Activated naive CD4-positive, alpha-beta T cell treated with anti-CD3 and anti-CD28 coated beads, Interleukin-2, amount 50 U/mL, for 16 hours (primary cell): ENCODE data around the gene C1QB.

Experiments
- DNase-seq: peaks from one replicate; pipeline ENCODE4 v3.0.0-alpha.2; 2020

Gene C1QB

GRCh38 chr1:22636353-22636752 lies 16.7 kb upstream of the C1QB start, which contains the start of gene C1QA:
Gene C1QA (plus strand): TSS chr1:22636628. CDS start chr1:22637617, 989 bp downstream.
- no peak for DNase-seq

GRCh38 chr1:22636927-22637326 lies 16.1 kb upstream of the C1QB start:
- no peak for DNase-seq

- no peak for DNase-seq
Measured at GRCh38 chr1:22637907-22638445, 15.1 kb upstream of the C1QB start.

GRCh38 chr1:22638476-22639234 lies 14.4 kb upstream of the C1QB start:
- no peak for DNase-seq

DNA sequence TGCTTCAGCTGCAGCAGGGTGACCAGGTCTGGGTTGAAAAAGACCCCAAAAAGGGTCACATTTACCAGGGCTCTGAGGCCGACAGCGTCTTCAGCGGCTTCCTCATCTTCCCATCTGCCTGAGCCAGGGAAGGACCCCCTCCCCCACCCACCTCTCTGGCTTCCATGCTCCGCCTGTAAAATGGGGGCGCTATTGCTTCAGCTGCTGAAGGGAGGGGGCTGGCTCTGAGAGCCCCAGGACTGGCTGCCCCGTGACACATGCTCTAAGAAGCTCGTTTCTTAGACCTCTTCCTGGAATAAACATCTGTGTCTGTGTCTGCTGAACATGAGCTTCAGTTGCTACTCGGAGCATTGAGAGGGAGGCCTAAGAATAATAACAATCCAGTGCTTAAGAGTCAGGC lies 13.8 kb upstream of the C1QB start:
- no peak for DNase-seq

- no peak for DNase-seq
Measured at GRCh38 chr1:22641247-22641646, 11.8 kb upstream of the C1QB start.

GRCh38 chr1:22641906-22642636 lies 11.0 kb upstream of the C1QB start:
- DNase-seq: peak; percentile 75

DNA sequence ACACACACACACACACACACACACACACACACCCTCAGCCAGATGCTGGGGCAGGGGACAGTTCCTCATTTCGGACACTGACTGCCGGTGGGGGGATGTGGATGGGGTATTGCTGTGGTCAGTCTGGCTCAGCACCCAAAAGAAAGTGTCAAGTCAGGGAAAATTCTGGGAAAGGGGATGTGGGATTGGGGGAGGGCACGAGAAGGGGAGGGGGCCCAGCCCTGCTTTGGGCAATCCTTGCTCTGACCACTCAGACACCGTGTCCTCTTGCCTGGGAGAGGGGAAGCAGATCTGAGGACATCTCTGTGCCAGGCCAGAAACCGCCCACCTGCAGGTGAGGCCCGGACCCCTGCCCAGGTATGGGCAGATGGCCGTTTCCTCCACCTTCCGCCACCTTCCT lies 9.7 kb upstream of the C1QB start, which contains the start of gene C1QC:
C1QC (plus strand) TSS at position 253 of the 400 bp plus-strand sequence. CDS start 391 bp downstream, outside the sequence.
- DNase-seq: no peak

DNA sequence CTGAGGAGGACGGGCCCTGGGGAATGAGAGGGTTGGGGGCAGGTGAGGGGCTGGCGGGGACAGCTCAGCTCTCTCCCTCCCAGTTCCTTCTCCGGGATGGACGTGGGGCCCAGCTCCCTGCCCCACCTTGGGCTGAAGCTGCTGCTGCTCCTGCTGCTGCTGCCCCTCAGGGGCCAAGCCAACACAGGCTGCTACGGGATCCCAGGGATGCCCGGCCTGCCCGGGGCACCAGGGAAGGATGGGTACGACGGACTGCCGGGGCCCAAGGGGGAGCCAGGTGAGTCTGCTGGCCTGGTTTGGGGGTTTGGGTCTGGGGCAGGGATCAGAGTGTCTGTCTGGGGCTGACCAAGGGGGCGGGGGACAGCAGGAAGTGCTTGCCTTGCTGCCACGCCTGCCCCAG lies 9.1 kb upstream of the C1QB start:
- no peak for DNase-seq

GRCh38 chr1:22645931-22646330 lies 7.1 kb upstream of the C1QB start:
- no peak for DNase-seq

GRCh38 chr1:22646384-22646783 lies 6.7 kb upstream of the C1QB start:
- no peak for DNase-seq

- DNase-seq: no peak
Measured at GRCh38 chr1:22650089-22650693, 2.8 kb upstream of the C1QB start.

DNA sequence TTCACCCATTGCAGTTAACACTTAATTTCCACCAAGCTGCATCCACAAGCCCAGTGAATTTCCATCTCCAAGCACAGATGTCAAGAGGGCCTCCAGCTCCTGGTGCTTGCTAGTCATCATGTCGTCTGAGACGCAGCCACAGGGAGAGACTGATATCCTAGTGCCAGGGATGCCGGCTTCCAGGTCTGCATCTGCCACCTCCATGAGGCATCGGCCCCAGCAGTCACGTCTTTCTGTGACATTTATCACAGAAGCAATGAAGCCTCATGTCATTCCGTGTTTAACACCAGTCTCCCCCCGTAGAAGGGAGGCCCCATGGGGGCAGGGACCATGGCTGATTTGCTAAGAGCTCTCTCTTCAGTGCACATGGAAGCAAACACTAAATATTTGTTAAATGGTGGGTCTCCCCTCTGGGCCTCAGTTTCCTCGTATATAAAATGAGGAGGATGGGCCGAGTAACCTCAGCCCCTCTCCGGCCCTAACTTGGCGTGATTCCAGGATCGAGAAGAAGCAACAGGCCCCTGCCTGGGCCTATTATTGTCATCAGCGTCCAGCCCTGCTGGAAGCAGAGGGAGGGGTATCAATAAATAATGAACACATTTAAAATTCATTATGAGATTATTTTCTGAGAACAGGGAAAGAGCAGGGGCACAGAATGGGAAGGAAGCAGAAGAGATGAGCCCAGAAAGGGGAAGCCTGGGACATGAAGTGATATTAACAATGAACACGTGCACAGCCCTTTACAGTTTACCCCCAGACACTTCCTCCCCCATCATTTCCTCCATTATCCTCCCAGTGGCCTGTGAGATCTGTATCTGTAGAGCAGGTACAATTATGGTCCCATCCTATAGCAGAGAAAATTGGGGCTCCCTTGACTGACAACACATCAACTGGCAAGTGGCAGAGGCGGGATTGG lies 837 bp upstream of the C1QB start:
- DNase-seq: no peak

DNA sequence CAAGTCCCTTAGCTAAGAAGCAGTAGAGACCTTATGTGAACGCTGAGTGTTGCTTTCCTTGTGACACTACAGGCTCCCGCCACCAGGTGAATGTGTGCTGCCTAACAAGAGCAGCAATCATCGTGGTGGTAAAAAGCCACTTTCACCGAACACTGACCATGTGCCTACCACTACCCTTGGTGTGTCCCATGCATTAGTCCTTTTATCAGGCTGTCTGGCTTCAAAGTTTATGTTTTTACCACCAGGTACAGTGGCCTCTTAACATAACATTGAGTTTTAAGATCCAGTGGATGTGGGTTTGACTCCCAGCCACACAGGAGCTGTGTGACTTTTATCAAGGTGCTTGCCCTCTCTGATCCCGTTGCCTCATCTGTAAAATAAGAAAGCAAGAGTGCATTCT lies 1.7 kb downstream of the C1QB start:
- DNase-seq: no peak

DNA sequence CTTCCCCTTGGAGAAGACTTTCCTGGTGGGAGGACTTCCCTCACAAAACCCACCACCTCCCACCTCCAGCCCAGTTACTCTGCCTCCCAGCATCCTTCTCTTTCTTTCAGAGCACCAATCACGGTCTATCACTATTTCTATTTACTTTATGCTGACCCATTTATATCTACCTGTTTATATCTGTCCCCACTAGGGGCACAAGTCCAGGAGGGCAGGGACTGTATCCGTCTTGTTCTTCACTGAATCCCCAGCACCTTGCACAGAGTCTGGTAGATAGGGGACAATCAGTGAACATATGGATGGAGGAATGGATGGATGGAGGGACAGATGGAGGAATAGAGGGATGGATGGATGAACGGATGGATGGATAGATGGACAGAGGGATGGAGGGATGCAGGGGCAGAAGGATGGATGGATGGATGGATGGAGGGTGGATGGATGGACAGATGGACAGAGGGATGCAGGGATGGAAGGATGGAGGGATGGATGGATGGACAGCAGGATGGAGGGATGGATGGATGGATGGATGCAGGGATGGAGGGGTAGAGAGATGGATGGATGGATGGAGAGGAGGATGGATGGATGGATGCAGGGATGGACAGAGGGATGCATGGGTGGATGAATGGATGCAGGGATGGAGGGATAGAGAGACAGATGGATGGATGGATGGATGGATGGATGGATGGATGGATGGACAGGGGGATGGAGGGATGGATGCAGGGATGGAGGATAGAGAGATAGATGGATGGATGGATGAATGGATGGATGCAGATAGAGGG lies 5.5 kb downstream of the C1QB start:
- DNase-seq: no peak

DNA sequence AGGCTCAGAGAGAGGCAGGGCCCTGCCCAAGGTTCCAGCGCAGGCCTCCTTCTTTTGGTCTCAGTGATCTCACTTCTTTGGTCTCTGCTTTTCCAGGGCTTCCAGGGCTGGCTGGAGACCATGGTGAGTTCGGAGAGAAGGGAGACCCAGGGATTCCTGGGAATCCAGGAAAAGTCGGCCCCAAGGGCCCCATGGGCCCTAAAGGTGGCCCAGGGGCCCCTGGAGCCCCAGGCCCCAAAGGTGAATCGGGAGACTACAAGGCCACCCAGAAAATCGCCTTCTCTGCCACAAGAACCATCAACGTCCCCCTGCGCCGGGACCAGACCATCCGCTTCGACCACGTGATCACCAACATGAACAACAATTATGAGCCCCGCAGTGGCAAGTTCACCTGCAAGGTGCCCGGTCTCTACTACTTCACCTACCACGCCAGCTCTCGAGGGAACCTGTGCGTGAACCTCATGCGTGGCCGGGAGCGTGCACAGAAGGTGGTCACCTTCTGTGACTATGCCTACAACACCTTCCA lies 7.7 kb downstream of the C1QB start:
- DNase-seq: no peak

GRCh38 chr1:22661880-22662279 lies 8.8 kb downstream of the C1QB start:
- no peak for DNase-seq

DNA sequence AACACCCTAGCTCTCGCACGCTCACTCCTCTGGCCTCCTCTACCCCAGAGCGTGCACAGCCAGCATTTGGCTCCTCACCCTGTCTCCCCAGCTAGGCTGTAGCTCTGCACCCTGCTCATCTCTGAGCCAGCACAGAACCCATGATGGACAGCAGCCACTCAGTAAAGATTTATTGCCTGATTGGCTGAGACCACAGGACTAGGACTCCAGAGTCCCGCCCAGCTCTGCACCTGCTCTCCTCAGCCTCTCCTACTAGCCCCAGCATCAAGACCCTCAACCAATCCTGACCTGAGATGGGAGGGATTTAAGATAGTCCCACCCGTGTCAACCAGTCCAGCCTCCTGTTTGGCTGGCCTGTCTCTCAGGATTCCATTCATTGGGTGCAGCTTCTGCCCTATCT lies 9.3 kb downstream of the C1QB start:
- DNase-seq: no peak

DNA sequence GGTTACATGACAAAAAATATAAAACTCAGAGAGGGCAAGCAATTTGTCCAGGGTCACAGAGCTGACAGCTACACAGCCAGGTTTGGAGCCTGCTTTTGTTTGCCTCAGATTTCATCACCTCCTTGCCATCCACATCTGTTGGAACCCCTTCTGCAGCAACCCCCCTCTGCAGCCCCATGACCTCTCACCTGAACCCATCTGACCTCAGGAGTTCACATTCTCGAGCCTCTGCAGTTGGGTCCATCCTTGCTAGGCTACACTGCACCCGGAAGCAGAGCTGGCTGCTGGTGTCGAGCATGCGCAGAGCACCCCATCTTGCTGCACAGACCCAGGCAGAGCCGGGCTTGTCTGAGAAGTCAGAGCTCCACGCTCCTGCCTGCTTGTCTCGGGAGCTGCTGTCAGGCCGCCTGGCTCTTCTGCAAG lies 10.0 kb downstream of the C1QB start:
- DNase-seq: no peak

- DNase-seq: no peak
Measured at GRCh38 chr1:22665752-22666151, 12.7 kb downstream of the C1QB start.

DNA sequence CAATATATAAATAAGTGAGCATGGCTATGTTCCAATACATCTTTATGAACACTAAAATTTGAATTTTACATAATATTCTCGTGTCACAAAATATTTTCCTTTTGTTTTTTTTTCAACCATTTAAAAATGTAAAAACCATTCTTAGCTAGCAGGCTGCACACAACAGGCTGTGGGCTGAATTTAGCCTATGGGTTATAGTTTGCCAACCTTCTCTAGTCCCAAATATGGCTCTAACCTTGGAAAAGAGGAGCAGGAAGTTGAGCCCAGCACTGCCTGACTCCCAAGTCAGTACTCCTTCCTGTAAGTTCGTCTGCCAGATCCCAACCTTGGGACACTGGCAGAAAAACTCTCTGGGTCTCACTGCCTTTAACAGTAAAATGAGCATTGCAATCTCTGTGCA lies 13.4 kb downstream of the C1QB start:
- no peak for DNase-seq
